IgD-negative memory B cell (primary cell): Measurements from ENCODE around the gene CHRND. TPM values are rescaled to one million over a fixed set of nuclear protein-coding genes. Genes with fewer than 3 reads are reported as not detected.
A peak's percentile ranks its signal among the peaks of the same experiment; 100 is the strongest.
"Not testable (repeated sequence)": the region's sequence is repeated elsewhere in the genome, so short reads cannot be mapped to it uniquely, and the experiment has no call there.

ENCODE experiments used
- H3K27ac Mint-ChIP-seq, 3 donors: one replicate each; pipeline ENCODE4 v1.8.0; 2020 to 2022; ENCODE audit warnings: mild to moderate bottlenecking in 3 of 3, mixed read lengths in 3 of 3, moderate library complexity in 1 of 3
- H3K27me3 Mint-ChIP-seq: one replicate; pipeline ENCODE4 v1.8.0; 2021; ENCODE audit warnings: mixed read lengths
- H3K36me3 Mint-ChIP-seq: one replicate; pipeline ENCODE4 v1.8.0; 2020; ENCODE audit warnings: mild to moderate bottlenecking, mixed read lengths
- H3K4me1 Mint-ChIP-seq, 3 donors: one replicate each; pipeline ENCODE4 v1.8.0; 2020 to 2022; ENCODE audit warnings: mixed read lengths in 3 of 3, mild to moderate bottlenecking in 1 of 3
- H3K4me3 Mint-ChIP-seq, 4 donors: one replicate each; pipeline ENCODE4 v1.8.0; 2020 to 2022; ENCODE audit warnings: mild to moderate bottlenecking in 4 of 4, mixed read lengths in 4 of 4, moderate library complexity in 3 of 4
- H3K9me3 Mint-ChIP-seq, 3 donors: one replicate each; pipeline ENCODE4 v1.8.0; 2020 to 2021; ENCODE audit warnings: mixed read lengths in 3 of 3, mild to moderate bottlenecking in 1 of 3
- polyA plus RNA-seq: library from polyadenylated mRNA; unstranded; fragments of 300-500 nt; fragmentation: Illumina TruSeq; gene quantifications from one replicate; pipeline ENCODE4 v1.2.3, GENCODE V29; 2021

The CHRND gene
- polyA plus RNA-seq, 1 donor from 2014 or later: not detected

GRCh38 chr2:232545511-232546375 is 19.8 kb downstream of the CHRND start:
- Mint-ChIP-seq H3K4me3 (peak overlapping the region in 2 of 4 donors; percentile 47 to 49), H3K4me1 (peaks cover 17 to 31% (median 18%) of the 10 kb centered on the region in 3 donors), H3K36me3 (peaks cover 3% of the 10 kb centered on the region), H3K27me3 (no peaks in the 10 kb centered on the region), H3K9me3 (peaks cover 0 to 2% (median 0%) of the 10 kb centered on the region in 3 donors), H3K27ac (peak overlapping the region in 1 of 3 donors; percentile 13)

GRCh38 chr2:232547991-232548390 is 22.0 kb downstream of the CHRND start:
- H3K27me3 Mint-ChIP-seq: no peaks in the 10 kb centered on the region
- peaks cover 27 to 42% (median 35%) of the 10 kb centered on the region in 3 donors for H3K4me1 Mint-ChIP-seq
- peaks cover 0 to 2% (median 0%) of the 10 kb centered on the region in 3 donors for H3K9me3 Mint-ChIP-seq
- peaks cover 3% of the 10 kb centered on the region for H3K36me3 Mint-ChIP-seq
- H3K4me3 Mint-ChIP-seq: peak overlapping the region in 1 of 4 donors; percentile 48
- peak overlapping the region in 1 of 3 donors; percentile 27 for H3K27ac Mint-ChIP-seq

GRCh38 chr2:232549655-232550353 is 23.8 kb downstream of the CHRND start:
- peaks cover 3% of the 10 kb centered on the region for H3K36me3 Mint-ChIP-seq
- peaks cover 0 to 2% (median 0%) of the 10 kb centered on the region in 3 donors for H3K9me3 Mint-ChIP-seq
- peak overlapping the region; percentile 99 to 100 (median 99) for H3K4me3 Mint-ChIP-seq
- H3K27ac Mint-ChIP-seq: peak overlapping the region; percentile 99 to 100 (median 99)
- peaks cover 36 to 52% (median 49%) of the 10 kb centered on the region in 3 donors for H3K4me1 Mint-ChIP-seq
- H3K27me3 Mint-ChIP-seq: no peaks in the 10 kb centered on the region

- Mint-ChIP-seq H3K36me3 (peaks cover 3% of the 10 kb centered on the region), H3K9me3 (peaks cover 0 to 2% (median 0%) of the 10 kb centered on the region in 3 donors), H3K4me1 (peaks cover 39 to 58% (median 50%) of the 10 kb centered on the region in 3 donors), H3K4me3 (peak within 1 kb of the TSS; percentile 99 to 100 (median 99)), H3K27ac (peak within 1 kb of the TSS; percentile 99 to 100 (median 99)), H3K27me3 (no peaks in the 10 kb centered on the region)
Measured at GRCh38 chr2:232550354-232551249, 24.6 kb downstream of the CHRND start, which contains the start of the genes EIF4E2 and TIGD1. TSS of gene EIF4E2 (plus strand) at chr2:232550689. CDS start at chr2:232550725, 36 bp downstream. TSS of gene TIGD1 (minus strand) at chr2:232550557. CDS start at chr2:232549882, 675 bp downstream.

- H3K36me3 Mint-ChIP-seq: peaks cover 3% of the 10 kb centered on the region
Measured at GRCh38 chr2:232551250-232551638, 25.3 kb downstream of the CHRND start.

GRCh38 chr2:232551776-232552175 is 25.8 kb downstream of the CHRND start:
- Mint-ChIP-seq H3K27me3 (no peaks in the 10 kb centered on the region), H3K4me3 (peak overlapping the region; percentile 99 to 100 (median 99)), H3K4me1 (peaks cover 45 to 59% (median 50%) of the 10 kb centered on the region in 3 donors), H3K9me3 (peaks cover 0 to 2% (median 0%) of the 10 kb centered on the region in 3 donors), H3K36me3 (peaks cover 3% of the 10 kb centered on the region), H3K27ac (peak overlapping the region; percentile 80 to 99 (median 99))

More at GRCh38 chr2:232551250-232551638, 25.3 kb downstream of the CHRND start:
- Mint-ChIP-seq H3K27me3 (no peaks in the 10 kb centered on the region), H3K4me1 (peaks cover 41 to 61% (median 50%) of the 10 kb centered on the region in 3 donors), H3K9me3 (peaks cover 0 to 2% (median 0%) of the 10 kb centered on the region in 3 donors), H3K27ac (peak overlapping the region; percentile 99 to 100 (median 99)), H3K4me3 (peak overlapping the region; percentile 99 to 100 (median 99))

GRCh38 chr2:232556426-232556825 is 30.5 kb downstream of the CHRND start:
- H3K4me3 Mint-ChIP-seq: no peak overlapping the region
- peak overlapping the region in 1 of 3 donors; percentile 6 for H3K27ac Mint-ChIP-seq
- H3K4me1 Mint-ChIP-seq: peaks cover 25 to 35% (median 27%) of the 10 kb centered on the region in 3 donors
- no peaks in the 10 kb centered on the region for H3K27me3 Mint-ChIP-seq
- H3K36me3 Mint-ChIP-seq: peaks cover 7% of the 10 kb centered on the region
- H3K9me3 Mint-ChIP-seq: no peaks in the 10 kb centered on the region

GRCh38 chr2:232562515-232563151 is 36.7 kb downstream of the CHRND start:
- no peak overlapping the region for H3K4me3 Mint-ChIP-seq
- peaks cover 0 to 6% (median 2%) of the 10 kb centered on the region in 3 donors for H3K4me1 Mint-ChIP-seq
- H3K27me3 Mint-ChIP-seq: no peaks in the 10 kb centered on the region
- H3K36me3 Mint-ChIP-seq: peaks cover 7% of the 10 kb centered on the region
- H3K9me3 Mint-ChIP-seq: no peaks in the 10 kb centered on the region
- H3K27ac Mint-ChIP-seq: peak overlapping the region in 2 of 3 donors; percentile 40 to 55

GRCh38 chr2:232563580-232563979 is 37.6 kb downstream of the CHRND start:
- Mint-ChIP-seq H3K4me3 (no peak overlapping the region), H3K9me3 (no peaks in the 10 kb centered on the region), H3K36me3 (peaks cover 7% of the 10 kb centered on the region), H3K4me1 (peaks cover 0 to 6% (median 2%) of the 10 kb centered on the region in 3 donors), H3K27ac (no peak overlapping the region), H3K27me3 (no peaks in the 10 kb centered on the region)

- Mint-ChIP-seq H3K4me1 (peaks cover 0 to 3% (median 0%) of the 10 kb centered on the region in 3 donors), H3K27ac (peak overlapping the region in 1 of 3 donors; percentile 34), H3K36me3 (peaks cover 4% of the 10 kb centered on the region), H3K27me3 (no peaks in the 10 kb centered on the region), H3K9me3 (no peaks in the 10 kb centered on the region), H3K4me3 (no peak overlapping the region)
Measured at GRCh38 chr2:232567721-232568120, 41.8 kb downstream of the CHRND start.

GRCh38 chr2:232568161-232568560 is 42.2 kb downstream of the CHRND start:
- H3K27ac Mint-ChIP-seq: no peak overlapping the region
- no peaks in the 10 kb centered on the region for H3K27me3 Mint-ChIP-seq
- peaks cover 4% of the 10 kb centered on the region for H3K36me3 Mint-ChIP-seq
- H3K4me1 Mint-ChIP-seq: no peaks in the 10 kb centered on the region
- no peak overlapping the region for H3K4me3 Mint-ChIP-seq
- H3K9me3 Mint-ChIP-seq: no peaks in the 10 kb centered on the region

GRCh38 chr2:232569541-232569940 is 43.6 kb downstream of the CHRND start:
- Mint-ChIP-seq H3K9me3 (no peaks in the 10 kb centered on the region), H3K4me3 (no peak overlapping the region), H3K4me1 (no peaks in the 10 kb centered on the region), H3K27me3 (no peaks in the 10 kb centered on the region), H3K36me3 (peaks cover 4% of the 10 kb centered on the region), H3K27ac (no peak overlapping the region)

GRCh38 chr2:232570481-232570880 is 44.5 kb downstream of the CHRND start:
- H3K27me3 Mint-ChIP-seq, H3K36me3 Mint-ChIP-seq, H3K4me1 Mint-ChIP-seq, H3K9me3 Mint-ChIP-seq, H3K4me3 Mint-ChIP-seq, H3K27ac Mint-ChIP-seq: not testable (repeated sequence)
